HG03378 (cell line): ENCODE measurements around the gene PTPRF.

Source experiments
- ATAC-seq: cut with Tn5 transposase; IDR thresholded peaks from one replicate; pipeline ENCODE4 v1.9.1; 2021; ENCODE audit warnings: mild to moderate bottlenecking, moderate library complexity; ENCODE audit not compliant: unreplicated experiment

PTPRF gene

GRCh38 chr1:43602990-43603389 lies 72.3 kb downstream of the PTPRF start:
- no peak for ATAC-seq

GRCh38 chr1:43604192-43604591 lies 73.5 kb downstream of the PTPRF start:
- ATAC-seq = no peak

GRCh38 chr1:43605157-43605556 lies 74.5 kb downstream of the PTPRF start:
- no peak for ATAC-seq

GRCh38 chr1:43605766-43606165 lies 75.1 kb downstream of the PTPRF start:
- no peak for ATAC-seq

- ATAC-seq = no peak
Measured at GRCh38 chr1:43606624-43607023, 75.9 kb downstream of the PTPRF start.

GRCh38 chr1:43608827-43609226 lies 78.1 kb downstream of the PTPRF start:
- no peak for ATAC-seq

- no peak for ATAC-seq
Measured at GRCh38 chr1:43610339-43610738, 79.7 kb downstream of the PTPRF start.

GRCh38 chr1:43611950-43612349 lies 81.3 kb downstream of the PTPRF start:
- ATAC-seq = no peak

GRCh38 chr1:43612406-43612805 lies 81.7 kb downstream of the PTPRF start:
- no peak for ATAC-seq

- ATAC-seq = no peak
Measured at GRCh38 chr1:43613075-43613942, 82.6 kb downstream of the PTPRF start.

GRCh38 chr1:43614211-43614610 lies 83.5 kb downstream of the PTPRF start:
- no peak for ATAC-seq

GRCh38 chr1:43614891-43615290 lies 84.2 kb downstream of the PTPRF start:
- ATAC-seq = no peak

- ATAC-seq = no peak
Measured at GRCh38 chr1:43616383-43616782, 85.7 kb downstream of the PTPRF start.

GRCh38 chr1:43617011-43617410 lies 86.3 kb downstream of the PTPRF start:
- ATAC-seq = no peak

- ATAC-seq = no peak
Measured at GRCh38 chr1:43617668-43618067, 87.0 kb downstream of the PTPRF start.

- ATAC-seq = no peak
Measured at GRCh38 chr1:43618521-43619313, 88.0 kb downstream of the PTPRF start.

GRCh38 chr1:43619314-43619790 lies 88.7 kb downstream of the PTPRF start:
- no peak for ATAC-seq

- ATAC-seq = no peak
Measured at GRCh38 chr1:43619996-43620920, 89.6 kb downstream of the PTPRF start.

GRCh38 chr1:43620956-43621355 lies 90.3 kb downstream of the PTPRF start:
- ATAC-seq = no peak

- no peak for ATAC-seq
Measured at GRCh38 chr1:43621386-43621785, 90.7 kb downstream of the PTPRF start.

- ATAC-seq = no peak
Measured at GRCh38 chr1:43621861-43622260, 91.2 kb downstream of the PTPRF start.
